Sciatic nerve (tissue), 2 donors: Measurements from ENCODE around the gene C4B. TPM values are rescaled to one million over a fixed set of nuclear protein-coding genes. Genes with fewer than 3 reads are reported as not detected.
"Not testable (repeated sequence)": the region's sequence is repeated elsewhere in the genome, so short reads cannot be mapped to it uniquely, and the experiment has no call there.

Experiments
- ATAC-seq: fragments of 200-7000 bp; cut with Tn5 transposase; one replicate; pipeline ENCODE4 v1.9.1; 2020; ENCODE audit warnings: mild to moderate bottlenecking, moderate library complexity
- DNase-seq: peaks from one replicate; pipeline ENCODE4 v3.0.0-alpha.2; 2020; ENCODE audit warnings: low spot score
- intact Hi-C: fragments of 100-400 bp; cut with DNase I; formaldehyde crosslinking; loops from one replicate; pipeline ENCODE4 v1.14.2; 2022
- total RNA-seq: library from RNA; stranded (reverse); fragmentation: NEBNext Ultra II Directional; extraction: Animal tissue kit (Norgen Biotek cat#: 25700); gene quantifications from one replicate; pipeline ENCODE4 v1.2.1, GENCODE V29; 2021
- donor health status: DM: no; HTN: no; CAD: no.
- donor health status: DM: no; HTN: no; CAD: no.

Gene C4B
- 392 TPM for total RNA-seq

GRCh38 chr6:32014547-32014946 is at the start of gene C4B:
C4B (plus strand) TSS chr6:32014795; CDS start chr6:32014846, 51 bp downstream.
- peak; percentile 83 for ATAC-seq

GRCh38 chr6:31965700-31966099 is 48.9 kb upstream of the C4B start:
- ATAC-seq (no peak), DNase-seq (peak; percentile 51)
- intact Hi-C loops = no loop called here

More at GRCh38 chr6:32014547-32014946, at the start of gene C4B:
- DNase-seq, intact Hi-C loops: not testable (repeated sequence)

GRCh38 chr6:31966506-31966905 is 48.1 kb upstream of the C4B start:
- ATAC-seq (no peak), DNase-seq (peak; percentile 42)
- intact Hi-C loops = no loop called here

- ATAC-seq = no peak
- peak; percentile 31 for DNase-seq
- intact Hi-C loops = no loop called here
These were observed 47.3 kb upstream of the C4B start for GRCh38 chr6:31966997-31967925.

- intact Hi-C loops = no loop called here
- no peak for ATAC-seq
- peak; percentile 33 for DNase-seq
These were observed 46.7 kb upstream of the C4B start for GRCh38 chr6:31967926-31968320.

- intact Hi-C loops = no loop called here
- DNase-seq (peak; percentile 60), ATAC-seq (no peak)
These were observed 46.3 kb upstream of the C4B start for GRCh38 chr6:31968326-31968725.

GRCh38 chr6:31968791-31969711 is 45.5 kb upstream of the C4B start:
- ATAC-seq (no peak), DNase-seq (peak; percentile 53)
- intact Hi-C loops = no loop called here

- ATAC-seq (no peak), DNase-seq (peak; percentile 54)
- intact Hi-C loops = no loop called here
These were observed 44.6 kb upstream of the C4B start for GRCh38 chr6:31969712-31970603.

GRCh38 chr6:31970604-31971271 is 43.9 kb upstream of the C4B start:
- intact Hi-C loops = no loop called here
- DNase-seq (peak; percentile 61), ATAC-seq (no peak)

GRCh38 chr6:31971279-31971992 is 43.2 kb upstream of the C4B start:
- DNase-seq (peak; percentile 68), ATAC-seq (peak; percentile 3)
- intact Hi-C loops = no loop called here

GRCh38 chr6:31971993-31972708 is 42.4 kb upstream of the C4B start, which contains the start of gene DXO:
DXO (minus strand) TSS chr6:31972138; CDS start chr6:31971675, 463 bp downstream.
- peak; percentile 96 for DNase-seq
- ATAC-seq = peak; percentile 96
- intact Hi-C loops = no loop called here

GRCh38 chr6:31972709-31973350 is 41.8 kb upstream of the C4B start:
- DNase-seq (no peak), ATAC-seq (peak; percentile 3)
- intact Hi-C loops = no loop called here

GRCh38 chr6:31976065-31976464 is 38.5 kb upstream of the C4B start:
- ATAC-seq, intact Hi-C loops: not testable (repeated sequence)
- DNase-seq = peak; percentile 56

GRCh38 chr6:31977816-31978431 is 36.7 kb upstream of the C4B start:
- intact Hi-C loops = no loop called here
- DNase-seq = no peak
- ATAC-seq = no peak

GRCh38 chr6:31978831-31979230 is 35.8 kb upstream of the C4B start:
- ATAC-seq = no peak
- DNase-seq = no peak
- intact Hi-C loops = no loop called here
